ENCODE measurements around the gene BCKDHB. TPM values are rescaled to one million over a fixed set of nuclear protein-coding genes. Genes with fewer than 3 reads are reported as not detected.

Gene BCKDHB
- polyA plus RNA-seq, 1 of the 3 experiments (the other 2 are of a cell fraction), result 19.9 TPM

DNA sequence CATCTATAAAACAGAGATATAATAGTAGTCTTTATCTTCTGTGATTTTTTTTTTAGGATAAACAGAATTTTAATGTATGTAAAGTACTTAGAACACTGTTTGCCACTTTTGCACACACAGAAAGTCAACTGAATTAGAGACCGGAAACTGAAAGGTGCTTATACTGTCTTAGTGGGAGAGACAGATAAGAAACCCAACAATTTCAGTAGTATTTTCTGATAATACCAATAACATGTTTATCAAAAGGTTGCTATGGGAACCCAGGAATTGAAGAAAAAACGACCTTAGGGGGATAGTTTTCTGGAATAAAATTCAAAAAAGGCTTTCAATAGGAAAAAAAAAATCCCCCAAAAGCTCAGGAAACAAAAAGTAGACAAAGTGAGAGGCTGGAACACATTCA, 138.6 kb downstream of the BCKDHB start:
- no peak for DNase-seq
- TF ChIP-seq CHD2 (IDR thresholded peaks at IDR 0.05; ENCODE audit: low read length, partially characterized antibody) (no peak), MEF2A (IDR thresholded peaks at IDR 0.05; ENCODE audit: borderline replicate concordance, low read depth) (no peak), FOSL2 (IDR thresholded peaks at IDR 0.05; ENCODE audit: borderline replicate concordance, low read depth) (no peak), RAD21 (IDR thresholded peaks at IDR 0.05; ENCODE audit: low read length) (no peak)
- TF ChIP-seq, protein P1, sequence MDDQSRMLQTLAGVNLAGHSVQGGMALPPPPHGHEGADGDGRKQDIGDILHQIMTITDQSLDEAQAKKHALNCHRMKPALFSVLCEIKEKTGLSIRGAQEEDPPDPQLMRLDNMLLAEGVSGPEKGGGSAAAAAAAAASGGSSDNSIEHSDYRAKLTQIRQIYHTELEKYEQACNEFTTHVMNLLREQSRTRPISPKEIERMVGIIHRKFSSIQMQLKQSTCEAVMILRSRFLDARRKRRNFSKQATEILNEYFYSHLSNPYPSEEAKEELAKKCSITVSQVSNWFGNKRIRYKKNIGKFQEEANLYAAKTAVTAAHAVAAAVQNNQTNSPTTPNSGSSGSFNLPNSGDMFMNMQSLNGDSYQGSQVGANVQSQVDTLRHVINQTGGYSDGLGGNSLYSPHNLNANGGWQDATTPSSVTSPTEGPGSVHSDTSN (IDR thresholded peaks at IDR 0.05), result no peak
- TF ChIP-seq, protein P2, sequence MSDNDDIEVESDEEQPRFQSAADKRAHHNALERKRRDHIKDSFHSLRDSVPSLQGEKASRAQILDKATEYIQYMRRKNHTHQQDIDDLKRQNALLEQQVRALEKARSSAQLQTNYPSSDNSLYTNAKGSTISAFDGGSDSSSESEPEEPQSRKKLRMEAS (IDR thresholded peaks at IDR 0.05; ENCODE audit: low read depth), result no peak
- TF ChIP-seq, protein P3, sequence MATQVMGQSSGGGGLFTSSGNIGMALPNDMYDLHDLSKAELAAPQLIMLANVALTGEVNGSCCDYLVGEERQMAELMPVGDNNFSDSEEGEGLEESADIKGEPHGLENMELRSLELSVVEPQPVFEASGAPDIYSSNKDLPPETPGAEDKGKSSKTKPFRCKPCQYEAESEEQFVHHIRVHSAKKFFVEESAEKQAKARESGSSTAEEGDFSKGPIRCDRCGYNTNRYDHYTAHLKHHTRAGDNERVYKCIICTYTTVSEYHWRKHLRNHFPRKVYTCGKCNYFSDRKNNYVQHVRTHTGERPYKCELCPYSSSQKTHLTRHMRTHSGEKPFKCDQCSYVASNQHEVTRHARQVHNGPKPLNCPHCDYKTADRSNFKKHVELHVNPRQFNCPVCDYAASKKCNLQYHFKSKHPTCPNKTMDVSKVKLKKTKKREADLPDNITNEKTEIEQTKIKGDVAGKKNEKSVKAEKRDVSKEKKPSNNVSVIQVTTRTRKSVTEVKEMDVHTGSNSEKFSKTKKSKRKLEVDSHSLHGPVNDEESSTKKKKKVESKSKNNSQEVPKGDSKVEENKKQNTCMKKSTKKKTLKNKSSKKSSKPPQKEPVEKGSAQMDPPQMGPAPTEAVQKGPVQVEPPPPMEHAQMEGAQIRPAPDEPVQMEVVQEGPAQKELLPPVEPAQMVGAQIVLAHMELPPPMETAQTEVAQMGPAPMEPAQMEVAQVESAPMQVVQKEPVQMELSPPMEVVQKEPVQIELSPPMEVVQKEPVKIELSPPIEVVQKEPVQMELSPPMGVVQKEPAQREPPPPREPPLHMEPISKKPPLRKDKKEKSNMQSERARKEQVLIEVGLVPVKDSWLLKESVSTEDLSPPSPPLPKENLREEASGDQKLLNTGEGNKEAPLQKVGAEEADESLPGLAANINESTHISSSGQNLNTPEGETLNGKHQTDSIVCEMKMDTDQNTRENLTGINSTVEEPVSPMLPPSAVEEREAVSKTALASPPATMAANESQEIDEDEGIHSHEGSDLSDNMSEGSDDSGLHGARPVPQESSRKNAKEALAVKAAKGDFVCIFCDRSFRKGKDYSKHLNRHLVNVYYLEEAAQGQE (IDR thresholded peaks at IDR 0.05; ENCODE audit: low read depth, low read length), result no peak
- no peaks in the 10 kb centered on the region for H4K20me1 ChIP-seq (ENCODE audit: insufficient read depth)
- no peak overlapping the region for H3K4me3 ChIP-seq (ENCODE audit: low read depth in 2 of 2, low read length in 1 of 2)
- H3K27ac ChIP-seq (ENCODE audit: low read depth in 2 of 2, low read length in 1 of 2), result no peak overlapping the region
- peaks cover 0 to 2% of the 10 kb centered on the region in 2 experiments; a peak in 1 of 4 replicates for H3K4me1 ChIP-seq (ENCODE audit: control insufficient read depth in 1 of 2, insufficient read depth in 2 of 2, low read depth in 1 of 2, low read length in 1 of 2)
- no peak overlapping the region for H3K4me2 ChIP-seq
- 82% methylated on average over 2 of the region's 2 CpGs for WGBS (ENCODE audit: low lambda C conversion rate)
- peaks cover 0 to 7% of the 10 kb centered on the region in 2 experiments for H3K36me3 ChIP-seq (replicated peaks in 1 of 2; ENCODE audit: control insufficient read depth in 1 of 2, insufficient read depth in 2 of 2, low read length in 1 of 2)
- H3K9me2 ChIP-seq, result no peaks in the 10 kb centered on the region
- ChIA-PET POLR2A (no interaction called here), CTCF (no interaction called here)
- no peaks in the 10 kb centered on the region; the same call in 1 of the 2 replicates for H3K79me2 ChIP-seq (ENCODE audit: insufficient read depth)
- H3K9me3 ChIP-seq, result no peaks in the 10 kb centered on the region
- no peak overlapping the region for H2AFZ ChIP-seq (ENCODE audit: low read depth)
- H3F3A ChIP-seq (replicated peaks; ENCODE audit: insufficient read depth), result no peaks in the 10 kb centered on the region
- H3K27me3 ChIP-seq (ENCODE audit: insufficient read depth), result no peaks in the 10 kb centered on the region
- no peak overlapping the region for H3K9ac ChIP-seq

DNA sequence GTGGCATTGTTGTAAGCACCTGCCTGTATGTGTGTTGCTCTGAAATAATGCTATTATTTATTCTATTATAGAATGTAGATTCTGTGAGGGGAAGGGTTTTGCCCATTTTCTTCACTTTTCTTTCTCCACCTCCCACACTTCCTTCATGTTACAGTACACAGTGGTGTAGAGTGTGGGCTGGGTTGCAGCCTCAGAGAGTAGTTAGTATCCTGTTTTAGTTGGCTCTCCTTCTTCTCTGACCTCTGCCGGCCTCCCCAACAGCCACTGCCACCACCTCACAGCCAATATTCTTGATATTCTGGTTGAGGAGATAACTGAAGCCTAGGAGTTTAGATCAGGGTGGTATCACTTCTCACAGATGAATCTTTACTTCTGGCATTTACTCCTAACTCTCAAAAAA, 143.4 kb downstream of the BCKDHB start:
- Histone ChIP-seq H3K36me3 (replicated peaks in 1 of 2; ENCODE audit: control insufficient read depth in 1 of 2, insufficient read depth in 2 of 2, low read length in 1 of 2) (no peaks in the 10 kb centered on the region), H3K79me2 (ENCODE audit: insufficient read depth) (no peaks in the 10 kb centered on the region; the same call in 1 of the 2 replicates), H3K4me3 (ENCODE audit: low read depth in 2 of 2, low read length in 1 of 2) (no peak overlapping the region), H3K4me1 (ENCODE audit: control insufficient read depth in 1 of 2, insufficient read depth in 2 of 2, low read depth in 1 of 2, low read length in 1 of 2) (peaks cover 0 to 2% of the 10 kb centered on the region in 2 experiments; a peak in 2 of 4 replicates), H3K27me3 (ENCODE audit: insufficient read depth) (no peaks in the 10 kb centered on the region), H3K9ac (no peak overlapping the region), H3F3A (replicated peaks; ENCODE audit: insufficient read depth) (no peaks in the 10 kb centered on the region), H3K9me2 (no peaks in the 10 kb centered on the region), H3K4me2 (no peak overlapping the region), H3K9me3 (no peaks in the 10 kb centered on the region), H4K20me1 (ENCODE audit: insufficient read depth) (no peaks in the 10 kb centered on the region), H2AFZ (ENCODE audit: low read depth) (no peak overlapping the region), H3K27ac (ENCODE audit: low read depth in 2 of 2, low read length in 1 of 2) (no peak overlapping the region)
- ChIA-PET CTCF (interaction anchor here (1.0 to 1.2 kb wide), 2 partner anchors 21 to 36 kb away, joined by 3 read pairs; no protein-coding TSS in a partner anchor), POLR2A (no interaction called here)
- DNase-seq, result no peak
- WGBS (ENCODE audit: low lambda C conversion rate), result 89% methylated on average over 1 of the region's 1 CpG
- TF ChIP-seq, protein P3 (IDR thresholded peaks at IDR 0.05; ENCODE audit: low read depth, low read length), result no peak
- TF ChIP-seq, protein P4, sequence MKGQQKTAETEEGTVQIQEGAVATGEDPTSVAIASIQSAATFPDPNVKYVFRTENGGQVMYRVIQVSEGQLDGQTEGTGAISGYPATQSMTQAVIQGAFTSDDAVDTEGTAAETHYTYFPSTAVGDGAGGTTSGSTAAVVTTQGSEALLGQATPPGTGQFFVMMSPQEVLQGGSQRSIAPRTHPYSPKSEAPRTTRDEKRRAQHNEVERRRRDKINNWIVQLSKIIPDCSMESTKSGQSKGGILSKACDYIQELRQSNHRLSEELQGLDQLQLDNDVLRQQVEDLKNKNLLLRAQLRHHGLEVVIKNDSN (IDR thresholded peaks at IDR 0.05; ENCODE audit: borderline replicate concordance, low read depth), result no peak
- TF ChIP-seq EZH2phosphoT487 (IDR thresholded peaks at IDR 0.05; ENCODE audit: borderline replicate concordance, low read depth), result no peak
- no peak for TF ChIP-seq SIN3A (IDR thresholded peaks at IDR 0.05; ENCODE audit: borderline replicate concordance, low read depth, low read length)
- TF ChIP-seq, protein P5, sequence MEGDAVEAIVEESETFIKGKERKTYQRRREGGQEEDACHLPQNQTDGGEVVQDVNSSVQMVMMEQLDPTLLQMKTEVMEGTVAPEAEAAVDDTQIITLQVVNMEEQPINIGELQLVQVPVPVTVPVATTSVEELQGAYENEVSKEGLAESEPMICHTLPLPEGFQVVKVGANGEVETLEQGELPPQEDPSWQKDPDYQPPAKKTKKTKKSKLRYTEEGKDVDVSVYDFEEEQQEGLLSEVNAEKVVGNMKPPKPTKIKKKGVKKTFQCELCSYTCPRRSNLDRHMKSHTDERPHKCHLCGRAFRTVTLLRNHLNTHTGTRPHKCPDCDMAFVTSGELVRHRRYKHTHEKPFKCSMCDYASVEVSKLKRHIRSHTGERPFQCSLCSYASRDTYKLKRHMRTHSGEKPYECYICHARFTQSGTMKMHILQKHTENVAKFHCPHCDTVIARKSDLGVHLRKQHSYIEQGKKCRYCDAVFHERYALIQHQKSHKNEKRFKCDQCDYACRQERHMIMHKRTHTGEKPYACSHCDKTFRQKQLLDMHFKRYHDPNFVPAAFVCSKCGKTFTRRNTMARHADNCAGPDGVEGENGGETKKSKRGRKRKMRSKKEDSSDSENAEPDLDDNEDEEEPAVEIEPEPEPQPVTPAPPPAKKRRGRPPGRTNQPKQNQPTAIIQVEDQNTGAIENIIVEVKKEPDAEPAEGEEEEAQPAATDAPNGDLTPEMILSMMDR (IDR thresholded peaks at IDR 0.05), result no peak
- TF ChIP-seq, protein P6, sequence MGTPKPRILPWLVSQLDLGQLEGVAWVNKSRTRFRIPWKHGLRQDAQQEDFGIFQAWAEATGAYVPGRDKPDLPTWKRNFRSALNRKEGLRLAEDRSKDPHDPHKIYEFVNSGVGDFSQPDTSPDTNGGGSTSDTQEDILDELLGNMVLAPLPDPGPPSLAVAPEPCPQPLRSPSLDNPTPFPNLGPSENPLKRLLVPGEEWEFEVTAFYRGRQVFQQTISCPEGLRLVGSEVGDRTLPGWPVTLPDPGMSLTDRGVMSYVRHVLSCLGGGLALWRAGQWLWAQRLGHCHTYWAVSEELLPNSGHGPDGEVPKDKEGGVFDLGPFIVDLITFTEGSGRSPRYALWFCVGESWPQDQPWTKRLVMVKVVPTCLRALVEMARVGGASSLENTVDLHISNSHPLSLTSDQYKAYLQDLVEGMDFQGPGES (IDR thresholded peaks at IDR 0.05; ENCODE audit: low read depth, low read length), result no peak
- TF ChIP-seq CHD2 (IDR thresholded peaks at IDR 0.05; ENCODE audit: low read length, partially characterized antibody), result no peak
- no peak for TF ChIP-seq NRF1 (IDR thresholded peaks at IDR 0.05; ENCODE audit: low read depth, low read length)

All from SK-N-SH (cell line).